SK-N-SH (cell line): ENCODE data around the gene PCGF3. TPM values are rescaled to one million over a fixed set of nuclear protein-coding genes. Genes with fewer than 3 reads are reported as not detected.

ENCODE experiments used
- CTCF ChIA-PET: fragments of 300-600, 350-600 bp; formaldehyde crosslinking; extraction: SDS; loops from one replicate; lab custom pipeline; 2021; lab: Yijun Ruan, JAX
- POLR2A ChIA-PET: fragments of 350-600 bp; sonication (Branson Sonifier 250); formaldehyde crosslinking; extraction: SDS; loops from one replicate; lab custom pipeline; 2020; ENCODE audit warnings: antibody characterized with exemption, inconsistent platforms; lab: Yijun Ruan, JAX
- DNase-seq: peaks from one replicate; pipeline ENCODE4 v3.0.0; 2012
- H2AFZ ChIP-seq: fragments of 200-600 bp; sonication (generic); 2 replicates; pipeline ENCODE4 v1.8.1; 2016; ENCODE audit warnings: antibody characterized with exemption, mild to moderate bottlenecking, low read depth
- H3F3A ChIP-seq: fragments of 200-600 bp; sonication (generic); replicated peaks from 2 replicates; pipeline ENCODE3; 2016; ENCODE audit warnings: antibody characterized with exemption, mild to moderate bottlenecking; ENCODE audit not compliant: insufficient read depth
- H3K27ac ChIP-seq, 2 experiments: fragments of 200-500 bp in 1 of 2; fragments of 200-600 bp in 1 of 2; sonication (Bioruptor generic) in 1 of 2; sonication (generic), shearing (Covaris generic) in 1 of 2; 2 replicates each; pipeline versions ENCODE4 v1.5.1 to v1.6.1; 2014 to 2016; ENCODE audit warnings: low read depth in 2 of 2, inconsistent platforms in 1 of 2, low read length in 1 of 2, mild to moderate bottlenecking in 1 of 2, mixed read lengths in 1 of 2
- H3K27me3 ChIP-seq: fragments of 200-600 bp; sonication (generic), shearing (Covaris generic); 2 replicates; pipeline ENCODE4 v1.6.1; 2016; ENCODE audit warnings: mixed run types; ENCODE audit not compliant: insufficient read depth
- H3K36me3 ChIP-seq, 2 experiments: fragments of 200-500 bp in 1 of 2; fragments of 200-600 bp in 1 of 2; sonication (Bioruptor generic) in 1 of 2; sonication (generic) in 1 of 2; replicated peaks in 1 of 2; 2 replicates each; pipeline versions ENCODE3 to v1.5.1; 2014 to 2016; ENCODE audit warnings: low read length in 1 of 2, mild to moderate bottlenecking in 1 of 2; ENCODE audit not compliant: insufficient read depth in 2 of 2, control insufficient read depth in 1 of 2
- H3K4me1 ChIP-seq, 2 experiments: fragments of 200-500 bp in 1 of 2; fragments of 200-600 bp in 1 of 2; sonication (Bioruptor generic) in 1 of 2; sonication (generic), shearing (Covaris generic) in 1 of 2; 2 replicates each; pipeline versions ENCODE4 v1.5.1 to v1.6.1; 2014 to 2016; ENCODE audit warnings: low read depth in 1 of 2, low read length in 1 of 2, mixed run types in 1 of 2; ENCODE audit not compliant: insufficient read depth in 2 of 2, control insufficient read depth in 1 of 2
- H3K4me2 ChIP-seq: fragments of 200-600 bp; sonication (generic), shearing (Covaris generic); 2 replicates; pipeline ENCODE4 v1.6.1; 2017; ENCODE audit warnings: mixed run types
- H3K4me3 ChIP-seq, 2 experiments: fragments of 200-500 bp in 1 of 2; fragments of 200-600 bp in 1 of 2; sonication (Bioruptor generic) in 1 of 2; sonication (generic), shearing (Covaris generic) in 1 of 2; 2 replicates each; pipeline versions ENCODE4 v1.5.1 to v1.8.1; 2014 to 2016; ENCODE audit warnings: low read depth in 2 of 2, inconsistent platforms in 1 of 2, low read length in 1 of 2, mild to moderate bottlenecking in 1 of 2, mixed read lengths in 1 of 2, moderate library complexity in 1 of 2
- H3K79me2 ChIP-seq: fragments of 200-600 bp; sonication (generic); 2 replicates; pipeline ENCODE4 v1.8.1; 2017; ENCODE audit warnings: mild to moderate bottlenecking; ENCODE audit not compliant: insufficient read depth
- H3K9ac ChIP-seq: fragments of 200-600 bp; sonication (generic); 2 replicates; pipeline ENCODE4 v1.6.1; 2017; ENCODE audit warnings: mixed run types
- H3K9me2 ChIP-seq: fragments of 200-600 bp; sonication (generic); 2 replicates; pipeline ENCODE4 v1.6.1; 2017; ENCODE audit warnings: mixed run types
- H3K9me3 ChIP-seq: fragments of 200-600 bp; sonication (generic); 2 replicates; pipeline ENCODE4 v1.6.1; 2017; ENCODE audit warnings: mixed run types, mild to moderate bottlenecking, moderate library complexity
- H4K20me1 ChIP-seq: fragments of 200-600 bp; sonication (generic); 2 replicates; pipeline ENCODE4 v1.6.1; 2017; ENCODE audit warnings: mild to moderate bottlenecking, mixed run types; ENCODE audit not compliant: insufficient read depth
- EP300 ChIP-seq, 2 experiments: IDR thresholded peaks; 2 replicates each; pipeline versions ENCODE4 v1.4.0 to v1.6.1; 2012; ENCODE audit warnings: borderline replicate concordance in 1 of 2, low read depth in 1 of 2, low read length in 1 of 2
- EZH2phosphoT487 ChIP-seq: fragments of 200-600 bp; sonication (generic); IDR thresholded peaks from 2 replicates; pipeline ENCODE4 v1.6.1; 2017; ENCODE audit warnings: low read depth, mixed run types, mild to moderate bottlenecking, antibody characterized with exemption, moderate library complexity, borderline replicate concordance
- FOSL2 ChIP-seq: IDR thresholded peaks from 2 replicates; pipeline ENCODE4 v1.4.0; 2012; ENCODE audit warnings: low read depth, mild to moderate bottlenecking, moderate library complexity, borderline replicate concordance
- NFIC ChIP-seq: IDR thresholded peaks from 2 replicates; pipeline ENCODE4 v1.4.0; 2012; ENCODE audit warnings: borderline replicate concordance
- RAD21 ChIP-seq: IDR thresholded peaks from 2 replicates; pipeline ENCODE4 v1.6.1; 2012; ENCODE audit warnings: mild to moderate bottlenecking, low read length
- TEAD4 ChIP-seq: IDR thresholded peaks from 2 replicates; pipeline ENCODE4 v1.4.0; 2012; ENCODE audit warnings: mild to moderate bottlenecking, borderline replicate concordance; ENCODE audit not compliant: insufficient read depth
- WGBS: methylation state at CpG from one replicate; pipeline ENCODE4 v1.1.6; 2017; ENCODE audit warnings: low lambda C conversion rate; 5-methylcytosine and 5-hydroxymethylcytosine counted together
- polyA plus RNA-seq, 3 experiments: library from polyadenylated mRNA; depleted of rRNA; stranded (reverse); fragments of >200 nt; gene quantifications; 2 replicates each; pipeline ENCODE4 v1.2.3, GENCODE V29; 2012
- TF ChIP-seq, protein P1 (sequence below): IDR thresholded peaks from 2 replicates; pipeline ENCODE4 v1.6.1; 2012; ENCODE audit warnings: mild to moderate bottlenecking, low read depth, low read length, moderate library complexity
- TF ChIP-seq, protein P2 (sequence below): fragments of 200-600 bp; sonication (generic); IDR thresholded peaks from 2 replicates; pipeline ENCODE4 v1.6.1; 2017; ENCODE audit warnings: antibody characterized with exemption, mild to moderate bottlenecking, moderate library complexity

Gene PCGF3
- polyA plus RNA-seq, 1 of the 3 experiments (the other 2 are of a cell fraction) = 44.8 TPM

DNA sequence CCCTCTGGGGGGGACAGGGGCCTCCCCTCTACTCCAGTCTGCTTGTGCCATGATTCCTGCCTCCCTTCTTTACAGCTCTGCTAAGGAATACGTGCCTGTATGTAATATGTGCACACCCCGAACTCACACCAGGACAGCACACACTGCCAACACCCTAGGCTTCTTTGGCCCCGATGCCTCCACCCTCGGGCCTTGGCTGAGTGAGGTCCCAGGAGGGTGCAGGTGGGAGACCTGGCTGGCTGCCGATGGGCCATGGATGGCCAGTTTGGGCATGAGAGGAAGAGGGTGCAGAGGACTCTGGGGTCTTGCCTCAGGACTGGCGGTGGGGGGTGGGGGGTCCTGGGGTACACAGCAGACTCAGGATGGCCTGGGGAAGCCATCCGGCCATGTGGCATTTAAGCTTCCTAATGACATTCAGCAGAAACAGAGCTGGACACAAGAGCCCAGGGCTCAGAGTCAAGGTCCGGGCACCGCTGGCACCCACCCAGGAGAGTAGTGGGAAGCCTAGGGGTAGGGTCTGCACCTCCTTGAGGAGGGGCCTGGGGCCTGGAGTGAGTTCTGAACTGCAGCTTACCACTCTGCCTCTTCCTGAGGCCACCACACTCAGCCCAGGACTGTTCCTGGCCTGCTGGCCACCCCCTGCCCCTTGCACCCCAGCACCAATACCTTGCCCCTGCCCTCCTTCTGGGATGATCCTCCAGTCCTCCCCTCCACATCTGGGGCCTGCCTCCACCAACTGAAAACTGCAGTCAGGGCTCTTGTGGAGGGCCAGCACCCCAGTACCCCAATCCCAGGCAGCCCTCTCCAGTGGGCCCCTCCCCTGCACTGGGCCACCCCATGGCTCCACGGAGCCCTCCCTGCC lies 2.1 kb upstream of the PCGF3 start:
- no peak overlapping the region for H3K4me2 ChIP-seq
- ChIA-PET CTCF (interaction anchor here (0.7 to 2.4 kb wide), 3 partner anchors 19 to 39 kb away, joined by 3 to 8 read pairs (median 4); partner anchors contain the start of gene ATP5ME), POLR2A (interaction anchor here (1.4 kb wide), 1 partner anchor 17 kb away, joined by 3 read pairs; no protein-coding TSS in a partner anchor)
- no peaks in the 10 kb centered on the region for H3K9me3 ChIP-seq
- peaks cover 25% of the 10 kb centered on the region for H3K79me2 ChIP-seq
- 65% methylated on average over 6 of the region's 10 CpGs for WGBS
- no peaks in the 10 kb centered on the region for H3K36me3 ChIP-seq
- no peak for DNase-seq
- H3F3A ChIP-seq = peaks cover 2% of the 10 kb centered on the region
- H3K27me3 ChIP-seq = no peaks in the 10 kb centered on the region
- H4K20me1 ChIP-seq = peaks cover 13% of the 10 kb centered on the region
- no peak overlapping the region for H3K4me3 ChIP-seq
- H3K9ac ChIP-seq = no peak overlapping the region
- H3K4me1 ChIP-seq = peaks cover 0 to 13% of the 10 kb centered on the region in 2 experiments; a peak in 1 of 4 replicates
- H2AFZ ChIP-seq = no peak overlapping the region
- TF ChIP-seq, protein P1, sequence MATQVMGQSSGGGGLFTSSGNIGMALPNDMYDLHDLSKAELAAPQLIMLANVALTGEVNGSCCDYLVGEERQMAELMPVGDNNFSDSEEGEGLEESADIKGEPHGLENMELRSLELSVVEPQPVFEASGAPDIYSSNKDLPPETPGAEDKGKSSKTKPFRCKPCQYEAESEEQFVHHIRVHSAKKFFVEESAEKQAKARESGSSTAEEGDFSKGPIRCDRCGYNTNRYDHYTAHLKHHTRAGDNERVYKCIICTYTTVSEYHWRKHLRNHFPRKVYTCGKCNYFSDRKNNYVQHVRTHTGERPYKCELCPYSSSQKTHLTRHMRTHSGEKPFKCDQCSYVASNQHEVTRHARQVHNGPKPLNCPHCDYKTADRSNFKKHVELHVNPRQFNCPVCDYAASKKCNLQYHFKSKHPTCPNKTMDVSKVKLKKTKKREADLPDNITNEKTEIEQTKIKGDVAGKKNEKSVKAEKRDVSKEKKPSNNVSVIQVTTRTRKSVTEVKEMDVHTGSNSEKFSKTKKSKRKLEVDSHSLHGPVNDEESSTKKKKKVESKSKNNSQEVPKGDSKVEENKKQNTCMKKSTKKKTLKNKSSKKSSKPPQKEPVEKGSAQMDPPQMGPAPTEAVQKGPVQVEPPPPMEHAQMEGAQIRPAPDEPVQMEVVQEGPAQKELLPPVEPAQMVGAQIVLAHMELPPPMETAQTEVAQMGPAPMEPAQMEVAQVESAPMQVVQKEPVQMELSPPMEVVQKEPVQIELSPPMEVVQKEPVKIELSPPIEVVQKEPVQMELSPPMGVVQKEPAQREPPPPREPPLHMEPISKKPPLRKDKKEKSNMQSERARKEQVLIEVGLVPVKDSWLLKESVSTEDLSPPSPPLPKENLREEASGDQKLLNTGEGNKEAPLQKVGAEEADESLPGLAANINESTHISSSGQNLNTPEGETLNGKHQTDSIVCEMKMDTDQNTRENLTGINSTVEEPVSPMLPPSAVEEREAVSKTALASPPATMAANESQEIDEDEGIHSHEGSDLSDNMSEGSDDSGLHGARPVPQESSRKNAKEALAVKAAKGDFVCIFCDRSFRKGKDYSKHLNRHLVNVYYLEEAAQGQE = no peak
- TF ChIP-seq FOSL2 (no peak), TEAD4 (no peak), EZH2phosphoT487 (no peak), RAD21 (no peak), NFIC (no peak), EP300 (IDR thresholded peaks at IDR 0.05; ENCODE audit: borderline replicate concordance in 1 of 2, low read depth in 1 of 2, low read length in 1 of 2) (no peak)
- TF ChIP-seq, protein P2, sequence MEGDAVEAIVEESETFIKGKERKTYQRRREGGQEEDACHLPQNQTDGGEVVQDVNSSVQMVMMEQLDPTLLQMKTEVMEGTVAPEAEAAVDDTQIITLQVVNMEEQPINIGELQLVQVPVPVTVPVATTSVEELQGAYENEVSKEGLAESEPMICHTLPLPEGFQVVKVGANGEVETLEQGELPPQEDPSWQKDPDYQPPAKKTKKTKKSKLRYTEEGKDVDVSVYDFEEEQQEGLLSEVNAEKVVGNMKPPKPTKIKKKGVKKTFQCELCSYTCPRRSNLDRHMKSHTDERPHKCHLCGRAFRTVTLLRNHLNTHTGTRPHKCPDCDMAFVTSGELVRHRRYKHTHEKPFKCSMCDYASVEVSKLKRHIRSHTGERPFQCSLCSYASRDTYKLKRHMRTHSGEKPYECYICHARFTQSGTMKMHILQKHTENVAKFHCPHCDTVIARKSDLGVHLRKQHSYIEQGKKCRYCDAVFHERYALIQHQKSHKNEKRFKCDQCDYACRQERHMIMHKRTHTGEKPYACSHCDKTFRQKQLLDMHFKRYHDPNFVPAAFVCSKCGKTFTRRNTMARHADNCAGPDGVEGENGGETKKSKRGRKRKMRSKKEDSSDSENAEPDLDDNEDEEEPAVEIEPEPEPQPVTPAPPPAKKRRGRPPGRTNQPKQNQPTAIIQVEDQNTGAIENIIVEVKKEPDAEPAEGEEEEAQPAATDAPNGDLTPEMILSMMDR = no peak
- TF ChIP-seq, all 33 proteins: peak for 0
- no peak overlapping the region for H3K27ac ChIP-seq
- H3K9me2 ChIP-seq = no peaks in the 10 kb centered on the region
